GM18499 (cell line): ENCODE measurements around the gene SMARCD1.
"Not testable (repeated sequence)": the region's sequence is repeated elsewhere in the genome, so short reads cannot be mapped to it uniquely, and the experiment has no call there.

Experiments used
- ATAC-seq: cut with Tn5 transposase; IDR thresholded peaks from one replicate; pipeline ENCODE4 v1.9.1; 2021; ENCODE audit warnings: moderate number of reproducible peaks; ENCODE audit not compliant: insufficient read depth, unreplicated experiment

SMARCD1 gene

DNA sequence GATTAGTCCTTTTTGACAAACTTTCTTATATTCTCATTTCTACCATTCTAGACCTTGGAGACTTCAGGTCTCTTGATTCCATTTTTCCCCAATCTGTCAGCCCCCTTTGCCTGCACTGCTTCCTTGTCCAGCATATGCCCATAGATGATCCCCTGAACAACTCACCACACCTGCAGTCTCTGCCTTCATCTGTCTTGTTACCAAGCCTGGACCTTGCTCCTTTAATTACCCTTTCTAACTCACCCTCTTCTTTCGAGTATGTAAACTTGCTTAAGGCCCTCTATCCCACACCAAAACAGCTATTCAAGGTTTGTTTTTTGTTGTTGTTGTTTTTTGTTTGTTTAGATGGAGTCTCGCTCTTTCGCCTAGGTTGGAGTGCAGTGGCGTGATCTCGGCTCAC is 36.5 kb downstream of the SMARCD1 start:
- no peak for ATAC-seq

DNA sequence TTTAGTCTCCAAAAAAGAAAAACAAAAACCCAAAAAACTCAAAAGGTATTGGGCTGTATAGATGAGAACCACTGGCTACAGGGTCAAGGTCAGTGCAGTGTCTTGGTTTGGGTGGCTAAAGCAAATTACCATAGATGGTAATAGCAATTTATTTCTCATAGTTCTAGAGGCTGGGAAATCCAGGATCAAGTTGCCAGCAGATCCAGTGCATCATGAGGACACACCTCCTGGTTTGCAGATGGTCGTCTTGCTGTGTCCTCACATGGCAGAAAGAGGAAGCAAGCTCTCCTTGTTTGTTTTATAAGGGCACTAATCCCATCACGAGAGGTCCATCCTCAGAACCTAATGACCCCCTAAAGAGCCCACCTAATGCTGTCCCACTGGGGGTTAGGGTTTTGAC is 38.1 kb downstream of the SMARCD1 start:
- ATAC-seq = no peak

DNA sequence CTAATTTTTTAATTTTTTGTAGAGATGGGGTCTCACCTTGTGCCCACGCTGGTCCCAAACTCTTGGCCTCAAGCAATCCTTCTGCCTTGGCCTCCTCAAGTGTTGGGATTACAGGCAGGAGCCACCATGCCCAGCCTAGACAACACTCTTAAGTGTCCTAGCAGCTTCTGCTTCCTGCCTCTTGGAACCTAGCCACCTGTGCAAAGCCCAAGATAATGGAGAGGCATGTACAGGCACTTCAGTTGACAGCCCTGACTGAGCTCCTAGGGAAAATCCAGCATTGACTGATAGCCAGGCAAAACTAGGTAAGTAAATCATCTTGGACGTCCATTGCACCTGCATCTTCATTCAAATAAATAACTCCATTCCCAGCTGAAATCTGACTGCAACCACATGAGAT is 42.4 kb downstream of the SMARCD1 start:
- ATAC-seq = no peak

DNA sequence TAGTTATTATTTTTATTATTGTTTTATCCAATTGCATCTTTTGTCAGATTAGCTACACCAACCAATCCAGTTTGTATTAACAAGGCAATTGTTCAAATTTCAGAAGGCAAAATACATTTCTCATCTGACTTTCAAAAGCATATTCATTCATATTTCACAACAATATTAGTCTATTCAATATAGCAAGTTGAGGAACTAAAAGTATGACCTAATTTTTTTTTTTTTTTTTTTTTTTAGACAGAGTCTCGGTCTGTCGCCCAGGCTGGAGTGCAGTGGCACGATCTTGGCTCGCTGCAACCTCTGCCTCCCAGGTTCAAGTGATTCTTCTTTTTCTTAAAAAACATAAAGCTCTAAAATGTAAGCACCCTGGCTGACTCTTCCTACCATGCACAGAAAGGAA is 44.1 kb downstream of the SMARCD1 start:
- no peak for ATAC-seq

DNA sequence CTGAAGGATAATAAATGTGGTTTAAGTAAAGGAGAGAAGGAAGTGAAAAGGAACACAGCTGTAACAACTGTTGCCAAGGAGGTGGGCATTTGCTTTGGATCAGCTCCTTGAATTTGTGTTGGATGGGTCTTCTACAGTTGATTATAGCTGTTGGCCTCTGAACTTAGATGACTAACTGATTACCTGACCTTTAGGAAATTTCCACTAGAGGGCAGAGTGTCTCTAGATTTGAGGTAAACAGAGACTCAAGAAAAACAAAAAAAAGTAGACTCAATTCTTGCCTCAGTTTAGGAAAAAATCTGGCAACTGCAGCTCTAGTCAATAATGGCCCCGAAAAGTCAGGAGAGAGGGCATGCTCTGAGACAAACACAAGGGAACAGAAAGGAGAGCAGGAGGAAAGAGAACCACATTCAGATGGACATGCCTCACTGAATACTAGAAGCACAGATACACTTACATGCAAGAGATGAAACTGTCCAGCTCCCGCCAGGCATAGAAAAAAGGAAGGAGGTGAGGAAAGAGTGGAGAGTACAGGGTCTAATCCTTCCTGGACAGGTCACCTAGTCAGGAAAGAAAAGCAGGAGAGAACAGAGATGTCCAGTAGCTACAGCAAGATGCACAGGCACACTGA is 47.5 kb downstream of the SMARCD1 start:
- ATAC-seq = no peak

DNA sequence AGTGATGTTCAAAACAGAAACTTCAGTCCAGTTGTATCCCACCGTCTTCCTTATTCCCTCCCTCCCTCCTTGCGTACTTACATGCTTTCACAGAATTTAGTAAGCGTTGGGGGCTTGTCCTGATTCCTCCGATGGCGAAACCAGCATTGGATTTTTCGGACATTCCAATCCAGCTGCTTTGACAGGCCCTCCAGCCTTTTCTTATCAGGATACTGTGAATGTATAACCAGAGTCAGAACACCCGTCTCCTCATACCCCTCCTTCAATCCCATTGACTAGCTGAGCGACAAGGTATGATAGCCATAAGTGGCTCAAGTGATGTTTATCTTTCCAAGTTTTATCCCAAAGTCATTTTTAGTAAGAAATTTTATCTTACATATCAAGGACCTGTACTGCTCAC is 57.9 kb downstream of the SMARCD1 start:
- ATAC-seq = no peak

DNA sequence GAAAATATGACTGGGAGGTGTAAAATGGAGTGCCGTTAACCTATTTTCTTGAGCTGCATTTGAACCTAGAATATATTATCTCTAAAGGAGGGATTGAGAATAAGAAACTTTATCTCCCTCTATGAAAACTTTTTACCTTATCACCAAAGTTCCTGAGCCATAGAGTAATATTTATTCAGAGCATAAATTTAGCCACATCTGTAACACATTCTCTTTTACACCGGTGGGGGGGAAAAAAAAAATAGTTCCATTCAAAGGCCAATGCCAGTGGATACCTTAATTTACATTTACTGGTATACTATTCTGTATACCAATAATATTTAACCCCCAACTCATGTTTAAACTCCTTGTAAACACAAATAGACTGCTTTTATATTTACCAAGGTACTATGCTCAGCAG is 60.3 kb downstream of the SMARCD1 start:
- ATAC-seq = no peak

DNA sequence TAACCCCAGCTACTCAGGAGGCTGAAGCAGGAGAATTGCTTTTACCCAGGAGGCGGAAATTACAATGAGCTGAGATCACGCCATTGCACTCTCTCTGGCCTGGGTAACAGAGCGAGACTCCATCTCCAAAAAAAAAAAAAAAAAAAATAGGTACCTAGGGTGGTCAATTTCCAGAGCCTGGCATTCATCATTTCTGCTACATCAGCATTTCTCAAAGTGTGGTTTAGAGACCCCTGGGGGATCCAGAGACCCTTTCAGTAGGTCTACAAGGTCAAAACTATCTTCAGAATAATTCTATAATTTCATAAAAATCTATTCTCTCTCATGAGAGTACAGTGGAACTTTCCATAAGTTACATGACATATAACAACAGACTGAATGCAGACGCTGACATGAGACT is 62.1 kb downstream of the SMARCD1 start:
- ATAC-seq = no peak

DNA sequence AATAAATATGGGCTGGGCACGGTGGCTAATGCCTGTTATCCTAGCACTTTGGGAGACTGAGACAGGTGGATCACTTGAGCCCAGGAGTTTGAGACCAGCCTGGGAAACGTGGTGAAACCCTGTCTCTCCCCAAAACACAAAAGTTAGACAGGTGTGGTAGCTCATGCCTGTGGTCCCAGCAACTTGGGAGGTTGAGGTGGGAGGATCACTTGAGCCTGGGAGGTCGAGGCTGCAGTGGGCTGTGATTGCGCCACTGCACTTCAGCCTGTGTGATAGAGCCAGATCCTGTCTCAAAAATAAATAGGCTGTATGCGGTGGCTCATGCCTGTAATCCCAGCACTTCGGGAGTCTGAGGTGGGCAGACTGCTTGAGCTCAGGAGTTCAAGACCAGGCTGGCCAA is 62.9 kb downstream of the SMARCD1 start:
- ATAC-seq = not testable (repeated sequence)

DNA sequence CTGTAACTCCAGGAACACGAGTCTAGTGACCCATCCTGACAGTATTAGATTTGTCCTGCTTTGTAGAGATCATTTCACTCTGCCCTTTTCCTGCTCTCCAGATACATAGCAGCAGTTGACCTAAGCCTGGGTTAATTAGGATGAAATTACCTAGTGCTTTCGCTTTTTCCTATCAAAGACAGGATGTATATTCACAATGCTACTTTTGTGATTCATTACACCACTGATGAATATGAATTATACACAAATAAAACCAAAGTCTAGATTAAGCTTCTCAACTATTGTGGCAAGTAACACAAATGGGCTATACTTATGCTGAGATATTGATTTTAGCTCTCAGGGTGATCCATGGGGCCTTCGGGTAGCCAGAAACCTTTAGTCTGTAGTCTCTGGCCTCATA is 64.2 kb downstream of the SMARCD1 start:
- no peak for ATAC-seq
